ENCODE data around the gene LRRC25.

LRRC25 gene

DNA sequence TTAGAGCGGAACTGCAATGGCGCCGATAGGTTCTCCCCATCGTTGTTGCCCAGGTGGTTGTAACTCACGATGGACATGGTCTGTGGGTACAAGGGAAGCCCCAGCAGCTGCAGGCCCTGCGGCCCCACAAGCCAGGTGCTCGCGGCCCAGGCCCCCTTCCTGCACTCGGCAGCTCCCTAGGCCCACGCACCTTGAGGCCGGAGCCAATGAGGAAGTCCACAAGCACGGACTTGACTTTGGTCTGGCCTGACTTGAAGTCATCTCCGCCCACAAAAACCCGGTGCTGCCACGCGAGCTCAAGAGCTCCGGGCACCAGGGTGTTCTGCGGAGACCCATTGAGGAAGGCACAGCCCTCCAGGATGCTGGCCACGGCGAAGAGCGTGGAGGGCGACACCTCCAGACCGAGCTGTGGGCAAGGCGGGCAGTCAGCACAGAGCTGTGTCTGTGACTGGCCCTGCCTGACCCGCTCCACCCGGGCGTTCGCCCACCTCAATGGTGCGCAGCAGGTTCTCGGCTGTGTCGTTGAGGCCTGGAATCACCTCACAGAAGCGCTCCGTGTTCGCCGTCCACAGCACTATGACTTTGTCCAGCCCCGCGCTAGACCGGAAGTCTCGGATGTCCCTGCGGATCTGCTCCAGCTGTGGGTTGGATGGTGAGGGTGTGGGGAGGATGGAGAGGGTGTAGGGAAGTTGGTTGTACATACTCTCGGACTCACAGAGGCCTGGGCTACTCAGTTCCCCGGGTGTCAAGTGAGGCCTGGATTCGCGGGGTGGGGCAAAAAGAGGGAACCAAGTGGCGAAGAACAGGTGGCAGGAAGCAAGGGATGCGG, 38.6 kb upstream of the LRRC25 start:
- DNase-seq: no peak

DNA sequence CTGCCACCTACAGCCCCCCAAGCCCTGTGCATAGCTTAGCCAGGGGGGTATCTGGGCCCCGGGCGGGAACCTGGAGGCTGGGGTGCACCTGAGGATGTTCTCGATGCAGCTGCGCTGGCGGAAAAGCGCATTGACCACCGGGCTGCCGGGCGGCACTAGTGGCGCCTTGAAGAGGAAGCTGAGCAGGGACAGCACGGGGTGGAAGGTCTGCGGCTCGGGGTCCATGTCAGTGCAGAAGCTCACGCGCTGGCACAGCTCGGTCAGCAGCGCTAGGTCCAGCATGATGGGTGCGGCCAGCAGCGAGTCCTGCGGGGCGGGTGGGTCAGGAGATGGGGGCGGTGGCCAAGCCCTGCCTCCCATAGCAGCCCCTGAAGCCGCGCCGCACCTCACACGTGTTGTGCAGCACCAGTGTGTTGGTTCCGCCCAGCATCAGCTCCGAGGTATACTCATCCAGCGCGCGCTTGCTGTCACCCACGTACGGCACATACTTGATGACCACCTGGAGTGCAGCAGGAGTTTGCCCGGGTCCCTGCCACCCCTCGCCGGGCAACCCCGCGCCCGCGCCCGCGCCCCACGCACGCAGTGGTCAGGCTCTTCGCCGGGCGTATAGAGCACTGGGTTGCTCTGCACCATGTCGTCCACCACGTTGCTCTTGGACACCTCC, 37.9 kb upstream of the LRRC25 start:
- DNase-seq: no peak

DNA sequence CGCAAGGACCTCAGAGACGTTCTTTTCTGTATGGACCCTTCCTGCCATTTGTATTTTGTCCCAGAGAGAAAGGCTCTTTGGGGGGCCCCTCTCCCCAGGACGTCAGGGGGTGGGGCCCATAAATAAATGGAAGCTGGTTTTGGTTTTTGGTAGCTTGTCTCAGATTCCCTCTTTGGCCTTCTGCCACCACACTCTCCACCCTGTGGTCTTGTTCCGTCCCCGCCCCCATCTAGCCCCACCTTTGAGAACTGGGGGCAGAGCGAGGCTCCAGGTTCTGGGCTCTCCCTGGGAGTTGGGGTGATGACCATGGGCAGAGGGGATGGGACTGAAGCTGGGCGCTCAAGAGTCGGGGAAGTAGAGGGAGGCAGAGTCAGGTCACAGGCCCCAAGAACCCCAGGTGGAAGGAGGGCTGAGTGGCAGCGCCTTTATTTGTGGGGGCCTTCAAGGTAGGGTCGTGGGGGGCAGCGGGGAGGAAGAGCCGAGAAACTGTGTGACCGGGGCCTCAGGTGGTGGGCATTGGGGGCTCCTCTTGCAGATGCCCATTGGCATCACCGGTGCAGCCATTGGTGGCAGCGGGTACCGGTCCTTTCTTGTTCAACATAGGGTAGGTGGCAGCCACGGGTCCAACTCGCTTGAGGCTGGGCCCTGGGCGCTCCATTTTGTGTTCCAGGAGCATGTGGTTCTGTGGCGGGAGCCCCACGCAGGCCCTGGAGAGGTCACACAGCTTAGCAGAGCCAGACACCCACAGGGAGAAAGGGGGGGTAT, 37.2 kb upstream of the LRRC25 start:
- DNase-seq: no peak

DNA sequence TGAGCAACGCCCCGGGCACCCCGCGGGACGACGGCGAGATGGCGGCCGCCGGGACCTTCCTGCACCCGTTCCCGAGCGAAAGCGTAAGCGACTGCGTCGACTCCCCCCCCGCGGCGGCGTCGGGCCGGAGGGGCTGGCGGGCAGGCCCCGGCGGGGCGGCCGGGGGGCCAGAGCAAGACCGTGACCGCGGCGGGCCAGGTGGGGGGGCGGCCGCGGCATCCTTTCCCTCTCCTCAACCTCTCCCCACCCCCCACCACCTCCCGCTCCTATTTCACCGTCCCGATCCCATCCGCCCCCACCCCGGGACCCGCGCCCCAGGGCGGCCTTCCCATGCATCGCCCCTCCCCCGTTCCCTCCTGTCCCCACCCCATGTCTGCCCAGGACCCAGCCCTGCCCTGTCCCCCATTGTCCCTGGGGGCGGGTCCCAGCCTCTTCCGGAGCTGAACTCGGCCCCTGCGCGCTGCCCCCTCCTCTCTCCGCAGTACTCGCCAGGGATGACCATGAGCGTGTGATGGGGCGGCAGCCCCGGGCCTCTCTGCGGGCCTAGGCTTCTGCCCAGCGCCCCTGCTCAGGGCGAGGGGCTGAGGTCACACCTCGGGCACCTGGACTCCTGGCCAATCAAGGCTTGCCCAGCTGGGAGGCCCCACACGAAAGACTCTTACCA, 36.4 kb upstream of the LRRC25 start:
- no peak for DNase-seq

DNA sequence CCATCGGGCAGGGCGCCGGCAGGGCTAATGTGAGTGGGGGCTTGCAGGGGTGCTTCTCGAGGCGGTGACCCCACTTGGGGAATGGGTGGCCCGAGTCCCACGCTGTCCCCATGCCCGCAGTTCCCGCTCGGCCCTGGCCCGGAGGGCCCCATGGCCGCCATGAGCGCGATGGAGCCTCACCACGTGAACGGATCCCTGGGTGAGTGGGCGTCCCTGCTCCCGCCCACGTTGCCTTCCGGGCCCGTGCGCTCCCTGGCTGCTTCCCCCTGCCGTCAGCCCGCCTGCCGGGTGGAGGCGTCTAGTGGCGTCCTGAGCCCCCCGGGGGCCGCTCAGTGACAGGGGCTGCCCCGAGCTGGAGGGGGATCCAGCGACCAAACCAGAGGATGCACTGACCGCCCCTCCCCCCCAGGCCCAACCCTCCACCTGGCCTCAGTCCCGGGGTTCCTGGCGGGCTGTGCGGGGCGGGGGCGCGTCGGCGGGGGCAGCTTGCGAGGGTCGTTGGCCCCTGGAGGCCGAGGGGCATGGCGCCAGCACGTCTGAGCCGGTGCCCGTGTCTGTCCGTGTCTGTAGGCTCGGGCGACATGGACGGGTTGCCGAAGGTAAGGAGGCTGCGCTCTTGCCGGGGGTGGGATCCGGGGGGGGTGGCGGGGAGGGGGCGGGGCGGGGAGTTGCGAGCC, 35.7 kb upstream of the LRRC25 start:
- DNase-seq: no peak

DNA sequence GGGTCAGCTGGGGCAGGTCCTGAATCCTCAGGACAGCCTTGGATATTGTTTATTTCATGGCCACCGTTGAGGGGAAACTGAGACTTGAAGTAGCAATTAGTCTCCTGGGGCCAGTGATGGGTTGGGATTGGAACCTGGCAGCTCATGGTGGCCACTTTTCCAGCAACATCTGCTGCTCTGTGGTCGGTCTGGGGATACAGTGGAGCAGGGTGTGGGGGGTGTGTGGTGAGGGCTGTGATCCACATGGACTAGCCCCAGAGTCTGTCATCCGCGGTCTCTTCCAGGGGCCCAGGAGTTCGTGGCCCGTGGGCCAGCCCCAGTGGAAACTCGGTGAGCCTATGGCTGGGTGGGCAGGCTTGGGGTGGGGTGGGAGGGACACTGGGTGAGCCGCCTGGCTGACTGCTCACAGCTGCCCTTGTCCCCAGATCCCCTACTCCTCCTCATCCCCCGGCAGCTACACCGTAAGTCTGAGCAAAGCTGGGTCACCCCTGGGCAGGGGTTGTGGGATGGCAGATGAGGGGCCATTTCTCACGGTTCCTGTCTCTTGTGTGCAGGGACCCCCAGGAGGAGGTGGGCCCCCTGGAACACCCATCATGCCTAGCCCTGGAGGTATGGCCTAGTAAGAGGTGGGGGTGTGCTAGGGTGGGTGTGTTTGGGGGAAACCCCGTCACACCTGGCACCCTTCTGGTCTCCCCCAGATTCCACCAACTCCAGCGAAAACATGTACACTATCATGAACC, 35.0 kb upstream of the LRRC25 start:
- DNase-seq: no peak

DNA sequence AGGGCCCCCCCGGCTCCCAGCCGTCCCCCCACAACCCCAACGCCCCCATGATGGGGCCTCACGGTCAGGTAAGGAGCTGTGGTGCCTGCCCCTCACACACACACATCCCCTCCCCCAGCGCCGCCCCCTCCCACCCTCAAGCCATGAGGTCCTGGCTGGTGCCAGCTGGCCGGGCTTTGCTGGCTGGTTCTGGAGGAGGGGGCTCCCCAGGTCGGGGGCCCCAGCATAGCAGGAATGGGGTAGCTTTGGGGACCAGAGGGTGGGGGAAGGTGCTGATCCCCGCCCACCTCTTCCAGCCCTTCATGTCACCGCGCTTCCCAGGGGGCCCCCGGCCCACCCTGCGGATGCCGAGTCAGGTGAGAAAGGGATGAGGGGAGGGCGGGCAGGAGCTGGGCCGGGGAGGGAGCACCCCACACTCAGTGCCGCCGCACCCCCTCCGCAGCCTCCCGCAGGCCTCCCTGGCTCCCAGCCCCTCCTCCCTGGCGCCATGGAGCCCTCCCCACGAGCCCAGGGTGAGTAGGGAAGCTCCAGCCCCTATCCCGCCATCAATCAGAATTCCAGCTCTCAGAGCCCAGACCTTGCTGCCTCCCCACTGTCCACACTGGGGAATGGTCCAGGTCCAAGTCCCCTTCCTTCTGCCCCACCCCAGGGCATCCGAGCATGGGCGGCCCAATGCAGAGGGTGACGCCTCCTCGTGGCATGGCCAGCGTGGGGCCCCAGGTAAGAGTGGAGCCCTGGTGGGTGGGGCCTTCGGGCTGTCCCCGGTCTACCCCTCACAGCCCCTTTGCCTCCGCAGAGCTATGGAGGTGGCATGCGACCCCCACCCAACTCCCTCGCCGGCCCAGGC, 34.2 kb upstream of the LRRC25 start:
- no peak for DNase-seq

DNA sequence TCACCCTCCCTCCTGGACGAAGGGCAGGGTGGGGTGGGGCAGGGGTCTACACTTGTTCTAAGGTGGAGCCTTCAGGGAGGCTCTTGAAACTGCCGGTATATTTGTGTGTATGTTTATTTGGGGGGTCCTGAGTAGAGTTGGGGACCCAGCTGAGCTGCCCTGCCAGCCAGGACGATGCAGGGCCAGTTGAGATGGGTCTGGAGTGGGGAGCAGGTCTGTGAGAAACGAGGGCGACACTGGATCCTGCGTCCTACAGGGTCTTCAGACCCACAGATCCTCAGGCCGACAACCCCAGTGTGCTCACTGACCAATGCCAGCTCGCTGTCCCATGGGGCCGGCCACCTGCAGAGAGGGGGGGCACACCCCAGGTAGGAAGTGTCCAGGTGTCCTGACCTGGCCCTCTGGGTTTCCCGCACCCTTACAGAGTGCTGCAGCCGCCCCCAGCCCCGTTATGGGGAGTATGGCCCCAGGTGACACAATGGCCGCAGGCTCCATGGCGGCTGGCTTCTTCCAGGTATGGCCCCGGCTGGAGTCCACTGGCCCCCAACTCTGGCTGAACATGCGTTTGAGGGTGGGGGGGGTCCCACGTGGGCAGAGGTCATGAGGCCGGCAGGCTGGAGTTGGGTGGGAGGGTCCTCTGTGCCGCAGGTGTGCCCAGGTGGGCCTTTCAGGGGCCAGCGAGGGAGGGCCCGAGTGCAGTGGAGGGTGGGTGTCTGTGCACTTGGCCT, 33.2 kb upstream of the LRRC25 start:
- DNase-seq: no peak

DNA sequence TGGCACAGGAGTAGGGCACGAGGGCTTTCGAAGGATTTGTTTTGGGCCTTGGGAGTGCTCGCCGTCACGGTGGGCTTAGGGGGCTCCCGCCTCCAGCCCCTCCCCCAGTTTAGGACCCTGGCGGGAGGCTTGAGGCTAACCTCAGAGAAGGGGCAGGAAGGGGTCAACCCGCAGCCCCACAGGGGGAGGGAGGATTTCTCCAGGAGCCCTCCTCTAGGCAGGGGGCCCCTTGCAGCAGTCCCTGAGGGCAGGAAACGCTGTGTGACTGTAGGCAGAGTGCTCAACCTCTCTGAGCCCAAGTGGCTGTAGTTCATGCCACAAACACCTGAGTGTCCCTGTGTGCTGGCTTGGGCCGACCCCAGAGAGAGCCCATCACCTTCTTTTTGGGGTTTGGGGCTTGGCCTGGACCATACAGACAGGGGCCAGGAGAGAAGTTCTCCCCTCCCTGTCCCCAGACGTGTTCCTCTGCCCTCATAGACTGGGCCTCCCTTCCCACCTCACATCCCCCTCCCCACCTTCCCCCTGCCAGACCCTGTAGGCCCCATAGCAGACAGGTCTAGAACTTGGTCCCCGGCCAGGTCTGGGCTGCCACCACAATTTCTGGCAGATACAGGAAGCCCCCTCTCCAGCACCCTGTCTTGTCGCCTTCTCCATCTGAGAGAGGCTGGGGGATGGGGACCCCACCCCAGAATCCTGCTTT, 32.4 kb upstream of the LRRC25 start:
- no peak for DNase-seq

DNA sequence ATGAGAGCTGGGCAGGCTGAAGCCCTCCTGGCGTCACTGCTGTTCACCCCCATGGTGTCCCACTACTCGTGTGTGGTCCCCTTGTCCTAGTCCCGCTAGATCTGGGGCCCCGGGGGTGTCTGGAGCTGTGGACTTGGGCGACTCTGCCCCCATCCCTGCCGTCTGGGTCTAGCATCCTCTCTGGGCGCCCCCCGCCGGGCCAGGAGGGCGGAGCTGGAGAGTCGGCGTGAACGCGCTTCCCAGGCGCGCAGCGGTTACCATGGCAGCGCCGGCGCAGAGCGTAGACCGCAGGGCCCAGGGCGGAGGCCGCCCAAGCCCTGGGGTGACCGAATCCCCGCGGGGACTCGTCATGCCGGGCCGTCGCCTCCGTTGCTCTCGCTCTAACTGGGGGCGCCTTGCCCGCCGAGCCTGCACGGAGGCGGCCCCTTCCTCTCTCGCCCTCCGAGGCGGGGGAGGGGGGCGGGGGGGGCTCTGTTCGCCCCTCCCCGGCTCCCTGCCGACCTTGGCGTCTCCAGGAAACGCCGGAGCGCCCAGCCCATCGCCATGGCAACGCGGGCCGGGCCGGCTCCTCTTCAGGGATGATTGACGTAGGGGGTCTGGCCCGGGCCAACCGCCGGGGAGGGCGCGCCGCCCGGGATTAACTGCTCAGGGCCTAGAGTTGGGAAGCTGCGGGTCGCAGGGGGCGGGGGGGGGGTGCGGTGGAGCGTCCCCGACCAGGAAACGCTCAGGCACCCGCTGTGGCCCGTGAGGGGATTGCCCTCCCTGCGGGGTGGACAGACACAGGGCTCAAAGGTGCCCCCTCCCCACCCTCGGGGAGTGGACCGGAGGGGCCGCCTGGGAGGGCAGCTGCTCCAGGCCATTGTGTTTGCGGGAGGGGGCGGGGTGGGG, 31.6 kb upstream of the LRRC25 start:
- DNase-seq: peak; percentile 47 to 67

DNA sequence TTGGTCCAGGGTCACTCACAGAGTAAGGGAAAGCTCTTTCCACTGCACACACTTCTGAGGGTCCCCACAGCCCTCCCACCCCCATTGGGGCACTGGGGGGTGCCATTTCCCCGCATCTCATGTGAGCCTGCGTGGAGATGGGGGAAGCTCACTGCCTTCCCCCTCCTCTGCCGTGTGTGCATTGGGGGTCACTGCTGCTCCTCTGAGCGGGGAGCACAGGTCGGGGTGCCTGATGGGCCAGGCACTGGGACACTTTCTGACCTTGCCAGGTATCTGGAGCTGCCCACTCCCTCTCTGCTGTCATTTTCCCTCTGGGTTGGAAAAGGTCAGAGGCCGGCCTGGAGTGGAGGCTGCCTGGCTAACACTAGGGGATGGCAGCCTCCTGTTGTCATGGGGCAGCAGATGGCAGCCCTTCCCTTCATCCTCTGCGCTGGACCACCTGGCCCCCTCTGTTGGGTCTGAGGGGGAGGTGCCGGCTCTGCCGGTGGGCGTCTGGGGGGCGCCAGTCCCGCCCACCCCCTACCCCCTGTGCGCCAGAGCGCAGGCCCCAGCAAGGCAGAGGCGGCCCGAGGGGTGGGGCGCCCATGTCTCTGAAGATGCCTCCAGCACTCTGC, 30.9 kb upstream of the LRRC25 start:
- DNase-seq: no peak

DNA sequence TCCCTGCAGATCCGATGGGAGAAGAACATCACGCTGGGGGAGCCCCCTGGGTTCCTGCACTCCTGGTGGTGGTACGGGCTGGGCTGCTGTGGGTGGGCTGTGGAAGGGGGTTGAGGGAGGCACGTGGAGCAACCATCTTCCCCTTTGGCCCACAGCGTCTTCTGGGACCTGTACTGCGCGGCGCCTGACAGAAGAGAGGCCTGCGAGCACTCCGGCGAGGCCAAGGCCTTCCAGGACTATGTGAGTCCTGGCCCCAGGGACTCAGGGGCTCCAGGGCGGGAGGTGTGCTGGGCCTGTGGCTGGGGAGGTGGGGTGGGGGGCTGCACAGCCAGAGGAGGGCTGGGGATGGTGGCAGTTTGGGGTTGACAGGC, 30.3 kb upstream of the LRRC25 start:
- DNase-seq: no peak

DNA sequence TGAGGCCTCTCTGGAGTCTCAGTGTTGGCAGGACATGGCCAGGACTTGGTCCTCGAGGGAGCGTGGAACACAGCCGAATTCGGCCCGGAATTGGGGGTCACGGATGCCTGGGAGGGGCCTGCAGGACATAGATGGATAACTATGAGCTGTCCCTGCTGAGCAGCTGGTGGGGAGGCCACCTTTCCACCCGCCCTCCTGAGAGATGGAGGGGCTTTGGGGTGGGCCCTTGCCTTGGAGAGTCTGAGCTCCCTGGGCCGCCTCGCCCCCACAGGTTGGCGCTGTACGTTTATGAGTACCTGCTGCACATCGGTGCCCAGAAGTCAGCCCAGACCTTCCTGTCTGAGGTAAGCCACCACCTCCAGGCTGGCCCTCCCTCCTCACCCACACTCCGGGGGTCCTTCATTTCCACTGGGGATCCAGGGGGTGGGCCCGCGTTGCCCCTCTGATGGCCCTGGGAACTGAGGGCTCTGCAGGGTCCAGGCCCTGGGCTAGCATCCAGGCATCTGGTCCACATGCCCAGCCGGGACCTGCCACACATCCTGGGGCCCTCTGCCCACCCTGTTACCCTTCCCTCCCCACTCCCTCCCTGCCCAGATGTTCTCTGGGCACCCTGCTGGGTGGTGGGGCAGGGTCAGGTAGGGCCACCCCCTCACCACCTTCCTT, 29.8 kb upstream of the LRRC25 start:
- DNase-seq: no peak

DNA sequence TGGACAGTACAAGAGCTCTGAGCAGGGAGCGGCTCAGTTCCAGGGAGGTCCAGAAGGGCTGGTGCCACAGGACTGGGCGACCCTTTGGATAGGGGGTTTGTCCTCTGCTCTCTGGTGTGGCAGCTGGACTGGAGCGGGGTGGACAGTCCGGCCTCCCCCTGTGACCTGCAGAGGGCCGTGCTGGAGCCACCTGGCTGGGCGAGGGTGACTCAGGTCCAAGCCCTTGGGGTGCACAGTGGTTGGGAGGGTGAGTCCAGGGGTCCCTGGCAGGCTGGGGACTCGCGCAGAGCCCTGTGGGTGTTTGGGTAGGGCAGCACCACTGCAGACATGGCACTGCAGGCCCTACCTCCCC, 29.0 kb upstream of the LRRC25 start:
- no peak for DNase-seq

DNA sequence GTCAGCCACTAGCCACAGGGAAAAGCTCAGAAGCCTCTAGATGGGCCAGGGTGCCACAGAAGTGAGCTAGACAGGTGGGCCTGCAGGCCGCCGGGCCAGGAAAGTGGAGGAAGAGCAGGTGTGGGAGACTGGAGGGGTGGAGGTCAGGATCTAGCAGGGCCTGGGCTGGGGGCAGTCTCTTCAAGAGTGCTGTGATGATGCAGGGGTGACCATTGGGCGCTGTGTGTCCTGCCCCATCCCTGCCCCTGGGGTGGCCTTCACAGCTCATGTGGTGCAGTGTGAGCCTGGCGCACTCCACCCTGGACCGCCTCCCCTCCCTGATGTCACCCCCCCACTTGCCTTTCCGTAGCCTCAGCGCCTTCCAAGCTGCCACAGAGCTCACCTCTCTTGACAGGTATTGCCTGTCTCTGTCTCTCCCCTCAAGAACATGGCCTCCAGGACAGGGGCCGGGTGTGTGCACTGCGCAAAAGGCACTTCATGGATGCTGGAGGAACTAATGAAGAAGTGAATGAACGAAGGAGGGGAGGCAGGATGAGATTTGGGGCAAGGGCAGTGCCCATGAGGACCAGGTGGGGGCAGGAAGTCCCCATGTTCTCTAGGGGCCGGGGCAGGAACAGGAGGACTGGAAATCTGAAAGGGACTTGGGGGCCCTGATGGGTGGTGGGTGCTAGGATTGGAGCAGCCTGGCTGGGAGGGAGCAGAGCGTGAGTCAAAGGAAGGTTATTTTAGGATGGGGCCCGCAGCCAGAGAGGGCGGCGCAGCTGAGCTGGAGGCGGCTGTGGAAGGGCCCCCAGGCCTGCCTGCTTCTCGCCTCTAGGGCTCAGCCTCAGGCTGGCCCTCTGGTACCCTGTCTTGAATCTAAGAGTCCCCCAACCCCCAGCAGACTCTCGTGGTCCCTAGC, 28.3 kb upstream of the LRRC25 start:
- DNase-seq: no peak

DNA sequence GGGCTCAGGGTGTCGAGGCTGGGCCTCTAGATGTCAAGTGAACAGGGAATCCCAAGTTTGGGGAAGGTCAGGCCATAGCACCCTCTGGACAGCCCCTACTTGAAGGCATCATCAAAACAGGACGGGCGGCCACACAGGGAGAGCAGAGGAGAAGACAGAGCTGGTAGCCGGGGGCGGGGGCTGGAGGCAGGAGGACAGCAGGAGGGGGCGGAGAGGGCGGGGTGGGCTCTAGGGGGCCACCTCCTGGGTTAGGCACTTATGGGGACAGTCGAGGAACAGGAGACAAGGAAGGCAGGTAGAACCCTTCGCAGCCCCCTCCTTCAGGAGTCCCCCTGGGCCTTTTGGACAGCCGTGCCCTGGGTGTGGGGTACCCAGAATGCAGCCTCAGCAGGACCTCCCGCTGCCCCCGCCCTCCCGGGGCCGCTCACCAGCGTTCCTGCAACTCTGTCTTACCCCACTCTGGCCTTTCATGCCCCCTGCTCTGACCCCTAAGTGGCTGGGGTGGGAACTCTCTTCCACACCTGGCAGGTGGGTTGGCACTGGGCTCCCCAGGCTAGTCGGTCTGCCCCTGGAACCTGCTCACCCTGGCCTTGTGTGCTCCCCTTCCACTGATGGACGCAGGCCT, 27.6 kb upstream of the LRRC25 start:
- DNase-seq: no peak

Measured in bone marrow (tissue), 2 donors.